Fibroblast of pulmonary artery (primary cell): ENCODE data around the gene UBXN7.
"Not testable (repeated sequence)": the region's sequence is repeated elsewhere in the genome, so short reads cannot be mapped to it uniquely, and the experiment has no call there.

ENCODE experiments used
- DNase-seq: peaks from one replicate; pipeline ENCODE4 v3.0.0-alpha.2; 2010; ENCODE audit warnings: low read depth
- H3K4me3 ChIP-seq: replicated peaks from 2 replicates; pipeline ENCODE4 v1.5.1; 2011; ENCODE audit warnings: low read depth, mild to moderate bottlenecking, control low read depth, low read length, moderate library complexity
- TF ChIP-seq, protein P1 (sequence below): IDR thresholded peaks from 2 replicates; pipeline ENCODE4 v1.5.1; 2011; ENCODE audit warnings: mild to moderate bottlenecking, control low read depth, low read length, inconsistent platforms; ENCODE audit errors: missing control alignments

The UBXN7 gene

DNA sequence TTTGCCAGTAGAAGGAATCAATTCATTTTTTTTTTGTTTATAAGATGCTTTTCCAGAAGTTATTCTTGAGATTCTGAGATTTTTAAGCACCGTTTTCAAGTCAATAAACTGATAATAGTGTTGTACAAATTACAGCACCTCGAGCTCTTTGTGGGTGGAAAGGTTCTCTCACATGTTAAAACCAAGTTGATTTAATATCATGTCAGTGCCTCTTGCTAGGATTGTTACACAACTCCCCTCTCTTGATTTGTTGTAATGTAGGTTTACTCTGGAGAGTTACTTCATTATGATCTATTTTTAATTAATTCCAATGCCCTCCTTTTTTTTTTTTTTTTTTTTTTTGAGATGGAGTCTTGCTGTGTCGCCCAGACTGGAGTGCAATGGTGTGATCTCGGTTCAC lies 25.8 kb upstream of the UBXN7 start:
- TF ChIP-seq, protein P1, sequence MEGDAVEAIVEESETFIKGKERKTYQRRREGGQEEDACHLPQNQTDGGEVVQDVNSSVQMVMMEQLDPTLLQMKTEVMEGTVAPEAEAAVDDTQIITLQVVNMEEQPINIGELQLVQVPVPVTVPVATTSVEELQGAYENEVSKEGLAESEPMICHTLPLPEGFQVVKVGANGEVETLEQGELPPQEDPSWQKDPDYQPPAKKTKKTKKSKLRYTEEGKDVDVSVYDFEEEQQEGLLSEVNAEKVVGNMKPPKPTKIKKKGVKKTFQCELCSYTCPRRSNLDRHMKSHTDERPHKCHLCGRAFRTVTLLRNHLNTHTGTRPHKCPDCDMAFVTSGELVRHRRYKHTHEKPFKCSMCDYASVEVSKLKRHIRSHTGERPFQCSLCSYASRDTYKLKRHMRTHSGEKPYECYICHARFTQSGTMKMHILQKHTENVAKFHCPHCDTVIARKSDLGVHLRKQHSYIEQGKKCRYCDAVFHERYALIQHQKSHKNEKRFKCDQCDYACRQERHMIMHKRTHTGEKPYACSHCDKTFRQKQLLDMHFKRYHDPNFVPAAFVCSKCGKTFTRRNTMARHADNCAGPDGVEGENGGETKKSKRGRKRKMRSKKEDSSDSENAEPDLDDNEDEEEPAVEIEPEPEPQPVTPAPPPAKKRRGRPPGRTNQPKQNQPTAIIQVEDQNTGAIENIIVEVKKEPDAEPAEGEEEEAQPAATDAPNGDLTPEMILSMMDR = no peak
- DNase-seq = no peak
- no peak overlapping the region for H3K4me3 ChIP-seq

GRCh38 chr3:196457470-196457869 lies 25.2 kb upstream of the UBXN7 start:
- not testable (repeated sequence) for H3K4me3 ChIP-seq, DNase-seq

DNA sequence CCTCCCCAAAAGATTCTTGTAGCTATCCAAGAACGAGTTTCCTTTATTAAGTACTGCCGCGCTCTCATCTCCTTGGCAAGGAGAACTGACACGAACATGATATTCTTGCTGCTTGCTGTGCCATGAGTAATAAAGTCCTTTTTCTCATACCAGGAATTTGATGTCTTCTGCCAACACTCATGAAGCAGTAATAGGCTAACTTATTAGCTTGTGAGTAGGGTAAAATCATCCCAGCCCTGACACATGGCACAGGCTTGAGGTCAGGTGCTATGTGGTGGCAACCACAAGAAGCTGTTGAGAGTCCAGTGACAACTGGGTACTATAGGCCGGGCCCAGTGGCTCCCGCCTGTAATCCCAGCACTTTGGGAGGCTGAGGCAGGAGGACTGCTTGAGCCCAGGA lies 22.7 kb upstream of the UBXN7 start:
- DNase-seq = no peak
- no peak overlapping the region for H3K4me3 ChIP-seq
- TF ChIP-seq, protein P1 = no peak

GRCh38 chr3:196445391-196445790 lies 13.2 kb upstream of the UBXN7 start:
- not testable (repeated sequence) for DNase-seq, H3K4me3 ChIP-seq
- TF ChIP-seq, protein P1 = peak; percentile 1

- no peak overlapping the region for H3K4me3 ChIP-seq
- DNase-seq = no peak
- TF ChIP-seq, protein P1 = no peak
These were observed 12.3 kb upstream of the UBXN7 start for GRCh38 chr3:196444500-196444894.

DNA sequence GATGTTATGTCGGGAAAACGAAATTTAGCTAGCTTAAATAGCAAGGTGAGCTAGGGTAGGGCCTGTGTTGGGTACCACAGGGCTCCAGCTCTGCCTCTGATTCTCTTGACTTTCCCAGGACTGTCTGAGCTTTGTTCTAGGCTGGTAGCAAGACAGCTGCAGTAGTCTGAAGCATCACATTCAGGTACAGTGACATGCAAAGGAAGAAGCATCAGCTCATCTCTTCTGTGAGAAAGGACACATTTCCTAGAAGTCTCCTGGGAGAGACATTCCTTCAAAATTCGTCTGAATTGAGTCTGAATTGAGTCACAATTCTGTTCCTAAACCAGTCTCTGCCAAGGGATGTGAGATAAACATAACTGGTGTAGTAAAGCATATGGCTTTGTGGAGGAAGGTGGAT lies 8.5 kb upstream of the UBXN7 start:
- no peak overlapping the region for H3K4me3 ChIP-seq
- no peak for DNase-seq
- TF ChIP-seq, protein P1 = no peak

- peak; percentile 34 for DNase-seq
- H3K4me3 ChIP-seq = no peak overlapping the region
- TF ChIP-seq, protein P1 = no peak
These were observed 7.9 kb upstream of the UBXN7 start for GRCh38 chr3:196440041-196440537.
